AG04450 (cell line): Measurements from ENCODE around the gene ARMC9. TPM values are rescaled to one million over a fixed set of nuclear protein-coding genes. Genes with fewer than 3 reads are reported as not detected.

Experiments
- CTCF ChIA-PET: fragments of 300-600, 350-600 bp; formaldehyde crosslinking; extraction: SDS; loops from one replicate; lab custom pipeline; 2022; ENCODE audit warnings: antibody characterized with exemption, inconsistent platforms; lab: Charles Lee
- POLR2A ChIA-PET: fragments of 350-600 bp; formaldehyde crosslinking; extraction: SDS; loops from one replicate; lab custom pipeline; 2021; ENCODE audit warnings: antibody characterized with exemption, inconsistent platforms; lab: Yijun Ruan, JAX
- DNase-seq: peaks from one replicate; pipeline ENCODE4 v3.0.0-alpha.2; 2011; ENCODE audit warnings: low read depth, low spot score
- H3K27ac ChIP-seq: one replicate; pipeline ENCODE4 v1.5.1; 2012; ENCODE audit warnings: low read depth, low read length, control low read depth
- H3K27me3 ChIP-seq: one replicate; pipeline ENCODE4 v1.6.0; 2012; ENCODE audit warnings: low read length; ENCODE audit not compliant: control insufficient read depth, insufficient read depth
- H3K4me3 ChIP-seq: 2 replicates; pipeline ENCODE4 v1.5.1; 2011; ENCODE audit warnings: mild to moderate bottlenecking, low read depth, low read length, control low read depth
- H3K9me3 ChIP-seq: 2 replicates; pipeline ENCODE4 v1.5.1; 2012; ENCODE audit warnings: low read length; ENCODE audit not compliant: control insufficient read depth, insufficient read depth
- polyA plus RNA-seq: library from polyadenylated mRNA; depleted of rRNA; stranded (reverse); fragments of >200 nt; gene quantifications from 2 replicates; pipeline ENCODE4 v1.2.3, GENCODE V29; 2011
- TF ChIP-seq, protein P1 (sequence below): IDR thresholded peaks from 2 replicates; pipeline ENCODE4 v1.5.1; 2011; ENCODE audit warnings: low read depth, low read length, control low read depth, inconsistent platforms

ARMC9 gene
- polyA plus RNA-seq, 1 experiment: 49.4 TPM

DNA sequence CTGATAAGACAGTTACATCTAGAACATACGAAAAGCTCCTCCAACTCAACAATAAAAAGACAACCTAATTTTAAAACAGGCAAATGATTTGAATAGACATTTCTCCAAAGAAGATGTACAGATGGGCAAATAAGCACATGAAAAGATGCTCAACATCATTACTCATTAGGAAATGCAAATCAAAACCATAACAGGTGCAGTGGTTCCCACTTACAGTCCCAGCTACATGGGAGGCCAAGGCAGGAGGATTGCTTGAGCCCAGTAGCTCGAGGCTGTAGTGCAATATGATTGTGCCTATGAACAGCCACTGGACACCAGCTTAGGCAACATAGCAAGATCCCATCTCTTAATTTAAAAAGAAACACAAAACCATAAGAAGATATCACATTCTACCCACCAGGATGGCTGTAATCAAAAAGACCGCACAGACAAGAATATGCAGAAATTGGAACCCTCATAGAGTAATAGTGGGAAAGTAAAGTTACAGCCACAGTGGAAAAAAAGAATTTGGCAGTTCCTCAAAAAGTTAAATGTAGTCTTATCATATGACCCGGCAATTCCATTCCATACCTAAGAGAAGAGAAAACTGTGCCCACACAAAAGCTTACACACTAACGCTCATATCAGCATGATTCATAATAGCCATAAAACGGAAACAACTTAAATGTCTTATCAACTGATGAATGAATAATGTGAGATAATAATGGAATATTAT lies 30.5 kb upstream of the ARMC9 start:
- H3K9me3 ChIP-seq: no peaks in the 10 kb centered on the region
- no peak for DNase-seq
- no peak overlapping the region for H3K27ac ChIP-seq
- no peak overlapping the region for H3K4me3 ChIP-seq
- ChIA-PET CTCF (interaction anchor here (0.8 to 1.3 kb wide), 2 partner anchors 25 to 129 kb away, joined by 3 read pairs; no protein-coding TSS in a partner anchor), POLR2A (interaction anchor here (1.0 kb wide), 1 partner anchor 13 kb away, joined by 3 read pairs; no protein-coding TSS in a partner anchor)
- TF ChIP-seq, protein P1, sequence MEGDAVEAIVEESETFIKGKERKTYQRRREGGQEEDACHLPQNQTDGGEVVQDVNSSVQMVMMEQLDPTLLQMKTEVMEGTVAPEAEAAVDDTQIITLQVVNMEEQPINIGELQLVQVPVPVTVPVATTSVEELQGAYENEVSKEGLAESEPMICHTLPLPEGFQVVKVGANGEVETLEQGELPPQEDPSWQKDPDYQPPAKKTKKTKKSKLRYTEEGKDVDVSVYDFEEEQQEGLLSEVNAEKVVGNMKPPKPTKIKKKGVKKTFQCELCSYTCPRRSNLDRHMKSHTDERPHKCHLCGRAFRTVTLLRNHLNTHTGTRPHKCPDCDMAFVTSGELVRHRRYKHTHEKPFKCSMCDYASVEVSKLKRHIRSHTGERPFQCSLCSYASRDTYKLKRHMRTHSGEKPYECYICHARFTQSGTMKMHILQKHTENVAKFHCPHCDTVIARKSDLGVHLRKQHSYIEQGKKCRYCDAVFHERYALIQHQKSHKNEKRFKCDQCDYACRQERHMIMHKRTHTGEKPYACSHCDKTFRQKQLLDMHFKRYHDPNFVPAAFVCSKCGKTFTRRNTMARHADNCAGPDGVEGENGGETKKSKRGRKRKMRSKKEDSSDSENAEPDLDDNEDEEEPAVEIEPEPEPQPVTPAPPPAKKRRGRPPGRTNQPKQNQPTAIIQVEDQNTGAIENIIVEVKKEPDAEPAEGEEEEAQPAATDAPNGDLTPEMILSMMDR: no peak
- H3K27me3 ChIP-seq: no peaks in the 10 kb centered on the region

DNA sequence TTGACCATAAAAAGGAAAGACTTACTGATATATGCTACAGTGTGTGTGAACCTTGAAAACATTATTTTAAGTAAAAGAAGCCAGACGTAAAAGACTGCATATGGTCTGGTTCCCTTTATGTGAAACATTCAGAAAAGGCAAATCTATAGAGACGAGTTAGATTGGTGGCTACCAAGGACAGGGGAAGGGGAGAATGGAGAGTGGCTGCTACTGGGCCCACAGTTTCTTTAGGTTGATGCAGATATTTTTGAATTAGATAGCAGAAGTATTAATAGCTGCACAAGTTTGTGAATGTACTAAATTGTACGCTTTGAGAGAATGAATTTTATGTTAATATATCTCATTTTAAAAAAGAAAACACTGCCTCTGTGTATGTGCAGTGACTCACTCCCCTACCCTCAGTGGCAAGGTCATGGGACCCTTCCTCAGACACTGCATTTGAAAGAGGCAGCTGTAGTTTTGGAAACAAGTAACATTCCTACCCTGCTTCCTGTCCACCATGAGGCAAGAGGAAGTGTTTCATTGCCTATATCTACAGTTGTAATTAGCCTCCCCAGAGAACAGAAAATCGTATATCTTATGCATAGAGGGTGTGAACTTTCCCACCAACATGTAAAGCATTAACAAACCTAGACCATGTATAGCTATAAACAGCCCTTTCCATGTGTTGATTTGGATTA lies 29.8 kb upstream of the ARMC9 start:
- Histone ChIP-seq H3K4me3 (no peak overlapping the region), H3K27ac (no peak overlapping the region), H3K9me3 (no peaks in the 10 kb centered on the region), H3K27me3 (no peaks in the 10 kb centered on the region)
- POLR2A ChIA-PET: interaction anchor here (1.0 kb wide), 1 partner anchor 13 kb away, joined by 3 read pairs; no protein-coding TSS in a partner anchor
- CTCF ChIA-PET: no interaction called here
- TF ChIP-seq, protein P1: no peak
- no peak for DNase-seq

DNA sequence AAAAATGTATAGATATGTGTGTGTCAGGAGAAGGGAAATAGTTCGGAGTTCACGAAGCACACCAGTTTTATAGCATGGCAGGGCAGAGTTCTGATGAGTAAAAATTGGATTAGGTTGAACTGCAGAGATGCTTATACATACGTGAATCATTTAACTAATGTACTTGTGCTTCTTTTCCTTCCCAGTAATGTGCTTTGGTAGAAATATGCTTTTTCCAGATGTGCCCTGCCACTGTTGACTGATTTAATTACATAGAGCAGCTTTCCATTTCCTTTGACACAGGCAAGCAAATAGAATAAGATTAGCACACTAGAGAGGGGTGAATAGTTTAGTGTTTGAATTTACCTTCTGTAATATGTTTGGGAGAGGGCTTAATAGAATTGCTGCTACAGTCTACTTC lies 28.9 kb upstream of the ARMC9 start:
- no peak for DNase-seq
- TF ChIP-seq, protein P1: no peak
- CTCF ChIA-PET: interaction anchor here (1.3 kb wide), 1 partner anchor 23 kb away, joined by 5 read pairs; no protein-coding TSS in a partner anchor

DNA sequence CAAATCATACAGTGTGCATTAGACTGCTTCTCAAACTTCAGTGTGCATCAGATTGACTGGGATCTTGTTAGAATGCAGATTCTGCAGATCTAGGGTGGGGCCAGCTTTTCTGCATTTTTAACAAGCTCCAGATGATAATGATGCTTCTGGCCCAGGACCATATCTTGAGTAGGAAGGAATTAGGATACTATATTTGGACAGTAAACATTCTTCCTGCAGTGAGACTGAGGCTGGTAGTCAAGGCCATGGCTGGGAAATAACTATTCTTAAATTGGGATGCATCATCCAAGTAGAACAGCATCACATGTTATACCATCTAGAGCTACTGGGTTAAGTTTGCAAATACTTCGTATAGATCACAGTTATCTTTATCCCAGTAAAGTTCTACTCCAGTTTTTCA lies 28.4 kb upstream of the ARMC9 start:
- ChIA-PET CTCF (interaction anchor here (1.3 kb wide), 1 partner anchor 22 kb away, joined by 5 read pairs; no protein-coding TSS in a partner anchor), POLR2A (no interaction called here)

More for the DNA sequence above, 28.9 kb upstream of the ARMC9 start:
- no peak overlapping the region for H3K27ac ChIP-seq
- no peaks in the 10 kb centered on the region for H3K27me3 ChIP-seq
- POLR2A ChIA-PET: no interaction called here
- H3K9me3 ChIP-seq: no peaks in the 10 kb centered on the region
- no peak overlapping the region for H3K4me3 ChIP-seq

More for the DNA sequence above, 28.4 kb upstream of the ARMC9 start:
- H3K27ac ChIP-seq: no peak overlapping the region
- no peak overlapping the region for H3K4me3 ChIP-seq
- H3K9me3 ChIP-seq: no peaks in the 10 kb centered on the region
- H3K27me3 ChIP-seq: no peaks in the 10 kb centered on the region
- DNase-seq: no peak
- TF ChIP-seq, protein P1: no peak
